Uterus (tissue), 2 donors: ENCODE data around the gene RMND5A.

Experiments used
- POLR2A ChIP-seq, 2 donors: fragments of 450-650 bp; IDR thresholded peaks; one replicate each; pipeline ENCODE4 v1.6.1; 2016; ENCODE audit warnings: antibody characterized with exemption in 2 of 2, mild to moderate bottlenecking in 1 of 2, moderate library complexity in 1 of 2
- TF ChIP-seq, protein P1 (sequence below), 4 experiments: fragments of 200-600 bp in 2 of 4; fragments of 450-650 bp in 2 of 4; sonication (generic) in 2 of 4; IDR thresholded peaks; one replicate each; pipeline ENCODE4 v1.5.1; 2016 to 2019; ENCODE audit warnings: antibody characterized with exemption in 4 of 4, mild to moderate bottlenecking in 2 of 4, moderate library complexity in 1 of 4

DNA sequence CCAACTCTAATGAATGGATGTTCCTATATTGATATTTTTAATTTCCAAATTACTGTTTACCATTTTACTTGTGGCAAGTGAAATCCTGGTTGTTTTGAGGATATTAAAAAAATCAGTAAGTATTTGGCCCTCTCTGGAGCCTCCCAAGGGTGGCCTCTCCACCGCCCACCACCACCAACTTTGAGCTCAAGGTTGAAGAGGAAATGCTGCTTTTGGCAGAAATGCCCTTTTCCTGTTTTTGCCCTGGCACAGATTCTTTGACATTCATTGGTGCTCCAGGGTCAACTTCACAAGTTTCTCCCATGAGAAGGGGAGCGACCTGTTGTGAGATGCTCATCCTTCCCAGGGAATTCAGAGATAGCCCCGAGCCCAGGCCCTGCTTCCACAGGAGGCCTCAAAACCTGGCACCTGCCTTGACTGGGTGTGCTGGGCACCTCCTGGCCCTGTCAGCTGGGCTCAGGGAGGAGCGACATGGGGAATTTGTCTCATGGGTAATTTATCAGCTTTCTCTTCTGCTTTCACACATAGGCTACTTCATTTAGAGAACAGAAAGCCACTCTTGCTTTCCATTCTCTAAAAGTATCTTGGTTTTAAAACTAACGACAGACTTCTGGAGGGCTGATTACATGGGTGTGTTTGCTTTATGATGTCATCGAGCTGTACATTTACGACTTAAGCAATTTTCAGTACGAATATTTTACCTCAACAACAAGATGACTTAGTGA is 63.7 kb downstream of the RMND5A start:
- no peak for TF ChIP-seq POLR2A (IDR thresholded peaks at IDR 0.05)
- TF ChIP-seq, protein P1, sequence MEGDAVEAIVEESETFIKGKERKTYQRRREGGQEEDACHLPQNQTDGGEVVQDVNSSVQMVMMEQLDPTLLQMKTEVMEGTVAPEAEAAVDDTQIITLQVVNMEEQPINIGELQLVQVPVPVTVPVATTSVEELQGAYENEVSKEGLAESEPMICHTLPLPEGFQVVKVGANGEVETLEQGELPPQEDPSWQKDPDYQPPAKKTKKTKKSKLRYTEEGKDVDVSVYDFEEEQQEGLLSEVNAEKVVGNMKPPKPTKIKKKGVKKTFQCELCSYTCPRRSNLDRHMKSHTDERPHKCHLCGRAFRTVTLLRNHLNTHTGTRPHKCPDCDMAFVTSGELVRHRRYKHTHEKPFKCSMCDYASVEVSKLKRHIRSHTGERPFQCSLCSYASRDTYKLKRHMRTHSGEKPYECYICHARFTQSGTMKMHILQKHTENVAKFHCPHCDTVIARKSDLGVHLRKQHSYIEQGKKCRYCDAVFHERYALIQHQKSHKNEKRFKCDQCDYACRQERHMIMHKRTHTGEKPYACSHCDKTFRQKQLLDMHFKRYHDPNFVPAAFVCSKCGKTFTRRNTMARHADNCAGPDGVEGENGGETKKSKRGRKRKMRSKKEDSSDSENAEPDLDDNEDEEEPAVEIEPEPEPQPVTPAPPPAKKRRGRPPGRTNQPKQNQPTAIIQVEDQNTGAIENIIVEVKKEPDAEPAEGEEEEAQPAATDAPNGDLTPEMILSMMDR (IDR thresholded peaks at IDR 0.05) = no peak
